ENCODE results near the gene SYNCRIP. TPM values are rescaled to one million over a fixed set of nuclear protein-coding genes. Genes with fewer than 3 reads are reported as not detected.

The SYNCRIP gene
- total RNA-seq, 1 experiment from 2014 or later, result 189 TPM

DNA sequence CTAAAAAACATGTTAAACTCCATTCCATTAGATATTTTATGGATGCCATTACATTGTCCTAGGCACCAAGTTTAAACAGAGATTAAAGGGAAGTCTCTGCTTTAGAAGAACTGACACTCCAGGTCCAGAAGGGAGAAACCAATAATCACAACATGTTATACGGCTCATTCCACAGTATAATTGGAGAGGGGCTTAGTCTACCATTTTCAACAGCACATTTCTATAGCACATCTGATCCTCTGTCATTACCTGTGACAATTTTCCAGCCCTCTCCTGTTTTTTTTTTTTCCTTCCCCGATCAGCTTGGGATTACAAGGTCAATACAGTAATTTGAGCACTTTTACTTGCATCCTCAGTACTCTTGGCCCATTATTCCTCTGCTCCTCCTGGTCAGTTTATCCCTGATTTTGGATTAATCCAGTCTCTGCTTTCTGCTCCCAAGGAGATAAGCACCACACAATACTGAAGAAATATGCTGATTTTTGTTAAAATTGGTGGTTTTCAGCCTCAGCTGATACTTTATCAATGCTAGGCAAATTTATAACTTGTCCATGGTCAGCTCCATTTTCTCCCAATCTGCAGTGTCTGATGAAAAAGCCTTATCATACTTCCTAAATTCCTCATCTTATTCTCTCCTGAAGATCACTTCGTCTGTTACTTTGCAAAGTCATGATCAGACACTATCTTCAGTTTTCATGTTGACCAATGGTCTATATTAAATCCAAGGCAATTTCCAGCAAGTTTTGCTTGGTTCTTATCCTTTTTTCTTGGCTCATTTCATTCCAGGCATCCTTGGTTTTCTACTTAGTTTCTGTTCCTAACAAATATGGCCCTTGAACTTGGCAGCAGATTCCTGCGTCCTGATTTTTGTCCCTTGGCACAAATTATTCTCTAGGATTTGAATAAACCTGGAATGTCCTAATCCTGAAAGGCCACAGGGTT lies 30.8 kb upstream of the SYNCRIP start (continued):
- TF ChIP-seq CTCF (IDR thresholded peaks at IDR 0.05 in 2 of 3, conservative IDR thresholded peaks at IDR 0.05 in 1 of 3; ENCODE audit: borderline replicate concordance in 1 of 3, insufficient read depth in 1 of 3, low read depth in 2 of 3, low read length in 2 of 3) (no peak), POLR2A (IDR thresholded peaks at IDR 0.05; ENCODE audit: borderline replicate concordance, extremely low read depth, insufficient read depth, insufficient read length) (peak; percentile 19), EGR1 (IDR thresholded peaks at IDR 0.05; ENCODE audit: low read depth) (no peak)

- ATAC-seq (peak; percentile 3; the same call in 1 of the 2 replicates), DNase-seq (ENCODE audit: low read depth, low spot score) (no peak)
- H3K79me2 ChIP-seq (ENCODE audit: insufficient read depth, low read length), result peaks cover 34% of the 10 kb centered on the region
- no peaks in the 10 kb centered on the region for H3K9me2 ChIP-seq (ENCODE audit: insufficient read depth)
- peaks cover 10 to 69% of the 10 kb centered on the region in 2 experiments for H3K4me1 ChIP-seq (ENCODE audit: control insufficient read depth in 1 of 2, insufficient read depth in 2 of 2, low read length in 2 of 2)
- ChIA-PET RAD21 (ENCODE audit: low non-redundant PET in 1 of 2, low total read pairs in 2 of 2, uncharacterized antibody in 2 of 2, unreplicated experiment in 2 of 2) (interaction anchor here in 1 of 2 experiments (0.7 to 1.0 kb wide), 2 partner anchors 13 to 64 kb away, joined by 3 read pairs; no protein-coding TSS in a partner anchor), POLR2A (interaction anchor here (0.9 to 8.6 kb wide), 3 partner anchors 12 to 31 kb away, joined by 3 to 192 read pairs (median 8); partner anchors contain the start of gene SYNCRIP), CTCF (no interaction called here)
- no peak overlapping the region for H3K4me2 ChIP-seq (ENCODE audit: low read length)
- H4K20me1 ChIP-seq (ENCODE audit: insufficient read depth), result peaks cover 31% of the 10 kb centered on the region; the same call in 1 of the 2 replicates
- H3K9ac ChIP-seq (ENCODE audit: low read length), result no peak overlapping the region
- H3K36me3 ChIP-seq (ENCODE audit: control insufficient read depth in 1 of 2, insufficient read depth in 2 of 2, low read length in 2 of 2), result peaks cover 13 to 28% of the 10 kb centered on the region in 2 experiments
- BruUV-seq (replicated peaks), result no TSS peak
- H2AFZ ChIP-seq (ENCODE audit: low read depth, low read length, poor library complexity, severe bottlenecking), result no peak overlapping the region
- no peak overlapping the region for H3K27ac ChIP-seq (ENCODE audit: low read depth, low read length)
- no peaks in the 10 kb centered on the region for H3K9me3 ChIP-seq (ENCODE audit: control insufficient read depth in 1 of 2, insufficient read depth in 1 of 2, low read depth in 1 of 2, low read length in 2 of 2)
- no peak overlapping the region for H3K4me3 ChIP-seq (replicated peaks in 1 of 2; ENCODE audit: low read depth in 1 of 2, low read length in 2 of 2)
- TF ChIP-seq POLR2A (IDR thresholded peaks at IDR 0.05; ENCODE audit: borderline replicate concordance, extremely low read depth, insufficient read depth, insufficient read length), result peak; percentile 17
- TF ChIP-seq EGR1 (IDR thresholded peaks at IDR 0.05; ENCODE audit: low read depth), result no peak
- TF ChIP-seq POLR2AphosphoS5 (IDR thresholded peaks at IDR 0.05; ENCODE audit: low read depth, low read length), result no peak
- intact Hi-C loops (cut with micrococcal nuclease), result loop anchor here (10.0 kb wide), 1 partner anchor 208 kb away; no protein-coding TSS in a partner anchor
- H3K27me3 ChIP-seq (ENCODE audit: insufficient read depth, low read length), result no peaks in the 10 kb centered on the region
These were observed 29.9 kb upstream of the SYNCRIP start for GRCh38 chr6:85672623-85673022.

Data from HCT116 (cell line).